ENCODE data around the gene ABCD2.
"Not testable (repeated sequence)": the region's sequence is repeated elsewhere in the genome, so short reads cannot be mapped to it uniquely, and the experiment has no call there.

The ABCD2 gene

GRCh38 chr12:39612250-39612649, 7.4 kb downstream of the ABCD2 start:
- no peak for DNase-seq (ENCODE audit: low read depth)

DNA sequence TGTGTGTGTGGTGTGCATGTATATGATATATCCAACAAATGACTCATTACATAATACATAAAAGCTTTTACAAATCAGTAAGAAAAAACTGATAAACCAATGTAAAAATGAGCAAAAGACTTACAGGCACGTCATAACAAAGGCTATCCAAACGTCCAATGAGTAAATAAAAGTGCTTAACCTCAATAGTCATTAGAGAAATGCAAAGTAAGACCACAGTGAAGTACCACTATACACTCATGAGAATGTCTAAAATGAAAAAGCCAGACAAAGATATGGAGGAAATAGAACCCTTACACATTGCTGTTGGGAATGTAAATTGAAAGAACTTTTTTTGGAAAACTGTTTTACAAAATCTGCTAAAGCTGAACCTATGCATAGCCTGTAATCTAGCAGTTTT, 7.8 kb downstream of the ABCD2 start:
- no peak for DNase-seq (ENCODE audit: low read depth)

DNA sequence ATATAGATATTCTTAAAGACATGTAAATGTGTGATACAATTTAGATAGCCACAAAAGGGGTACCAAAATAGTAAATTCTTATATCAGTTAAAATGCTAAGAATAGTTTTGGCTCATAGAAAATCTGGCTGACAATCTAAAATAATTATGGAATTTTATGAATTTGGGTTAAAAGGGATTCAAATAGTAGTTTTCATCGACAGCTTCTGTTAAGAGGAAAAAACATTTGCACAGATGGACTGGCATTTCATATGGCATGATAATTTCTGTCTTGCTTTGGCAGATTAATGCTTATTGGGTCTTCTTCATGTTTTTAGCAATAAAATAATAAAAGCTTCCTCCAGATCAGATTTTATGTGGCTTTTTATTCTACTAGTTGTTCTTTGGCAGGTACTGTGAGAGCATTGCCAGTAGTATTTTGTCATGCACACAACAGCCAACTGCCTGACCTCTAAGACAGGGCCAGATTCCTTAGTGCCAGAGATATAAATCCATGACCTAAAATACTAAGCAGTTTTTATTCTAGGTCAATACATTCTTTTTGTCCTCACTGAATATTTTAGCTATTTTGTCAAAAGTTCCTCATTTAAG, 9.1 kb downstream of the ABCD2 start:
- DNase-seq (ENCODE audit: low read depth): no peak

DNA sequence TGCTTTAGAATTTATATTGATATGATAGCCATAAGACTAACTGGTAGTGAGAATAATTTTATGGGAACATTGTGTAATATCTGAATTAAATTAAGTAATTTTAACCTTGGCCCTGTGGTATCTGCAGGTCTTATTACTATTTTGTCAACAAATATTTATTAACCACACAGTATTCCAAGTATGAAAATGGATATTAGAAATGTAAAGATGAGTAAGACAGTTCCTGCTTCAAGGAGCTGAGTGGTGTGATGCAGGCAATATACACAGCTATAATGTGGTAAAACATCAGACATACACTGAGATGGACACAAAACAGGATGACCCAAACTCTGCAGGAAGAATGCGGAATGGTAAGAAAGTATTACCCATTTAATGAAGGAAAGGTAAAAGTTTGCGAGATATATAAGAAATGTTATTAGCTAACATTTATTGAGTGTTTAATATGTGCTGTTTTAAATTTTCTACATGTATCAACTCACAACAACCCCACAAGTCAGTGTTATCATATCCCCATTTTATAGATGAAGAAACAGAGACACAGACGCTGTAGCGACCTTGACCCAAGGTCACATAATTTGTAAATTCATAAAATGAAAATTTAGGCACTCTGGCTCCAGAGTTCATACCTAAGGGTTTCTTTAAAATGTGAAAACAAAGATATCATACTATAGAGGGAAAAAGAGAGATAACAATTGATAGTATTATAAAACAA, 12.7 kb downstream of the ABCD2 start:
- no peak for DNase-seq (ENCODE audit: low read depth)

GRCh38 chr12:39605996-39606395, 13.6 kb downstream of the ABCD2 start:
- no peak for DNase-seq (ENCODE audit: low read depth)

- no peak for DNase-seq (ENCODE audit: low read depth)
These were observed 14.1 kb downstream of the ABCD2 start for GRCh38 chr12:39605501-39605900.

DNA sequence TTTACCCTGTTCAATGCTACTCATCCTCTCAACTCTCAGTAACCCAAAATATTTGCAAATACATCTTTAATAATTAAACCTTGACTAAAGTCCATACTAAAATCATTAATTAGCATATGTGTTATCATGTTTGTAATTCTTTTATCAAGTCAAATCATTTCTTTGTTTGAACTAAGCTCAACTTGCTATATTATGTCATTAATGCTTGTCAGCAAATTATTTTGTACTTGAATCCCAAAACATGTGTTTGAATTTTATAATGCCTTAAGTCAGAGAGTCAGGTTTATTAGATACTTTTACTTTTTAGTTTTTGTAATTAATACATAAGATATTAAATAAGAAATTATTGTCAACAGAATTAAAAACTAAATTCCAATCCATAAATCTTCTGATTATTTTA, 16.5 kb downstream of the ABCD2 start:
- DNase-seq (ENCODE audit: low read depth): no peak

- DNase-seq (ENCODE audit: low read depth): not testable (repeated sequence)
These were observed 17.7 kb downstream of the ABCD2 start for GRCh38 chr12:39601951-39602350.

- DNase-seq (ENCODE audit: low read depth): no peak
These were observed 23.7 kb downstream of the ABCD2 start for GRCh38 chr12:39595928-39596327.

DNA sequence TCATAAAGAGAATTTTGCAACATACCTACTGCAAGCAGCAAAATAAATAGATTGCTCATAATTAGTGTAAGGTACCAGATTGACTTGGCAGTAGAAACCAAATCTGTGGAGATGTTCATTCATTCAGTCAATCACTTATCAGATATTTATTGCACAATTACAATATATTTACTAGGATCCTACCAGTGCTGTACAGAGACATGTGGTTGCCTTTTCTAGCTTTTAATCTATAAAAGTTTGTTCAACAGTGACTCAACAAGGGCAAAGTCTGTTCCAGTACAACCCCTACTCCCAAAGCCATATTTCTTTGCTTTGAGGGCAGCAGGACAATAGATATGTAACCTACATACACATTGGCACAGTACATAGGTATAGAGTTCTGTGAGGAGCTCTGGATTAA, 27.3 kb downstream of the ABCD2 start:
- no peak for DNase-seq (ENCODE audit: low read depth)

GRCh38 chr12:39588348-39588747, 31.3 kb downstream of the ABCD2 start:
- no peak for DNase-seq (ENCODE audit: low read depth)

DNA sequence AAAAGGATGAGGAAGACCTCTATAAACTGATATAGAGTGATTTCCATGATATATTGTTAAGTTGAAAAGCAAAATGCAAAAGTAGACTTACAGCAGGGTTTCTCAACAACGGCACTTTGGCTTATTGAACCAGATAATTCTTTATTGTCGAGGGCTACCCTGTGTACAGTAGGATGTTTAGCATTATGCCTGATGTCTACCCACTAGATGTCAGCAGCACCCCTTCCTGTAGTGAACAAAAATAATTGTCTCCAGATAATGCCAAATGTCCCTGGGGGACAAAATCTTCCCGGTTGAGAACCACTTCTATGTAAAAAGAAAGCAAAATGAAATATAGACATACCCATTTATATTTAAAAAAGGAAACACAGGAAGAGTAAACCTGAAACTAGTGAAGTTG, 32.4 kb downstream of the ABCD2 start:
- DNase-seq (ENCODE audit: low read depth): no peak

- DNase-seq (ENCODE audit: low read depth): no peak
These were observed 32.8 kb downstream of the ABCD2 start for GRCh38 chr12:39586816-39587215.

- DNase-seq (ENCODE audit: low read depth): no peak
These were observed 38.0 kb downstream of the ABCD2 start for GRCh38 chr12:39581592-39581991.

DNA sequence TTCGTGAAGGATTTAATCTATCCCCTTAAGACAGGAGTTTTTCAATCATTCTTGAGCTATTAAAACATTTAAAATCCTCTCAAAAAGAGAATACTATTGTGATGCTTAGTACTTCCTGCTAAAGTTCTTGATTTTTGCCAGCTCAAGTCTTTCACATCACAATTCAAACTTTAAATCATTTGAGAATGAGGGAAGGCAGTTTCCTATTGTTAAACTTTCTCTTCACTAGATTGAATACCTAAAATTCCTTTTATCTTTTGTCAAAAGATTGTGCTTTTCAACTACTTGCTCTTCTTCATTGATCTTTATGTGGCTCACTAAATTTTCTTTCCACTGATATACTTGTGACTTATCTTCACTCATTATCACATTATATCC, 44.1 kb downstream of the ABCD2 start:
- no peak for DNase-seq (ENCODE audit: low read depth)

DNA sequence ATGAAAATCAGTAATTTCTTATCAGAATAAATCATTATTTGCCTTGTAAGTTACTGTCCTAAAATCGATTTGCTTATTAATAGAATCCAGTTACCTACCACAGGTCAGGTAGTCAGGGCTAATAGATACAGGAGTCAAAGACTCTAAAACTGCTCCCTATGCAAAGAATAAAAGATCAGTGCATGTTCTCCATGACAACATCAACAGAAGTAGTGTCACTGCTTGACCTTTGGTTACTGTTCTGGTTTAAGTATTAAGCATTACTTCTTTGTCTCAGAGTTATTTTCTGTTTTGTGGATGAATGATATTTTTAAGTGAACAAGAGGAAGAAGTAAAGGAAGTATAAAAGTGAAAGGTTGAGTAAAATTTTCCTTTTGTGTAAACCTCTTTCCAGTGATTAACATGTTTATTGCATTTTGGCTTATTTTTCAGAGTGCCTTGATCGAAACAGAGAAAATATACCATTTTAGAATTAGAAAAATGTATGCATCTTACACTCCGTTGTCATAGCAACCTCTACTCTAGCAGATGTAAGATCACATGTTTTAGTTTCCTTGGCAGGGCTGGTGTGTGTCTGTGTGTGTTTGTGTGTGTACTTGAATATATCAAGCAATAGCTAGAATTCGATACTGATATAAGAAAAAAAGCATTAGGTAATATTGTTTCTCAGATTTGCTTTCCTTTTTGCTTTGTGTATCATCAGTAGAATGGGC, 44.7 kb downstream of the ABCD2 start:
- DNase-seq (ENCODE audit: low read depth): no peak

DNA sequence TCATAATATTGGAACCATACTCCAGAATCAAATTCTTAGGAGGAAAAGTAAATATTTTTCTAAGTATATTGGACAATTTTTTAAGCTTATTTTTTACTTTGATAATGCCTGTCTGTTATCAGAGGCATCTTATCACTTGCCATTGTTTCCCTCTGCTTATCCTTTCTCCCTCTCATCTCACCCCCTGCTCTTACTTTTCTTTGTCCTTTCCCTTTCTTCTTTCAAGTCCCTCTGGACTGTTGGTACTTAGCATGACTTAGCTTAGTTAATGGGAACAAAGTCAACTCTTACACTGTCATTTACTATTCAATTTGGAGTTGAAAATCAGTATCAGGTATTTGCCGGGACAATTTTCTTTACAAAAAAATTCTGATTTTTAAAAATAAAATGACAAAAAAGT, 45.2 kb downstream of the ABCD2 start:
- DNase-seq (ENCODE audit: low read depth): no peak

- DNase-seq (ENCODE audit: low read depth): no peak
These were observed 45.6 kb downstream of the ABCD2 start for GRCh38 chr12:39573971-39574370.

GRCh38 chr12:39572551-39572950, 47.1 kb downstream of the ABCD2 start:
- DNase-seq (ENCODE audit: low read depth): no peak

- DNase-seq (ENCODE audit: low read depth): no peak
These were observed 48.3 kb downstream of the ABCD2 start for GRCh38 chr12:39571351-39571750.

DNA sequence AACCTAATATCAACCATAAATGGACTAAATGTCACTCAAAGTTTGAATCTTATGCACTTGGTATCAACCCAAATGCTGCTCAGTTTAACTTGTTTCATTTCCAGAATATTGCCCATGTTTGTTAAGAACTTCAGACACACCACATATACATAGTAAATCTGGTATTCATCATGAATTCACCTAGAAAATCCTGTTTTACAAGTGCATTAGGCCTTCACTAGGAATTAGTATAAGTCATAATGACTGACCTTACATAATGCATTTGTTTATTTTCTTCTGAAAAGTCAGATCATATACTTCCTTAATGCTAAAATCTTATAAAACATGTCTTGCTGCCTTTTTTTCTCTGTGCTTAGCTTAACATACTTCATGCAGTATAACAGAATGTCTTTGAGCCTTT, 66.1 kb downstream of the ABCD2 start:
- no peak for DNase-seq (ENCODE audit: low read depth)

DNA sequence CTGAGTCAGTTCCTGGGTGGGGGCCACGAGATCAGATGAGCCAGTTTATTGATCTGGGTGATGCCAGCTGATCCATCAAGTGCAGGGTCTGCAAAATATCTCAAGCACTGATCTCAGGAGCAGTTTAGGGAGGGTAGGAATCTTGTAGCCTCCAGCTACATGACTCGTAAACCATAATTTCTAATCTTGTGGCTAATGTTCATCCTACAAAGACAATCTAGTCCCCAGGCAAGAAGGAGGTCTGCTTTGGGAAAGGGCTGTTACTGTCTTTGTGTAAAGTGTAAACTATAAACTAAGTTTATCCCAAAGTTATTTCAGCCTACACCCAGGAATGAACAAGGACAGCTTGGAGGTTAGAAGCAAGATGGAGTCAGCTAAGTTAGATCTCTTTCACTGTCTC, 75.4 kb downstream of the ABCD2 start:
- DNase-seq (ENCODE audit: low read depth): not testable (repeated sequence)

- no peak for DNase-seq (ENCODE audit: low read depth)
These were observed 78.1 kb downstream of the ABCD2 start for GRCh38 chr12:39541471-39541870.

- no peak for DNase-seq (ENCODE audit: low read depth)
These were observed 80.9 kb downstream of the ABCD2 start for GRCh38 chr12:39538679-39539104.

Data from activated T-cell treated with anti-CD3 and anti-CD28 coated beads for 24 hours (primary cell).